SK-N-MC (cell line): ENCODE data around the gene LPIN2.

Experiments
- EZH2 ChIP-seq: fragments of 200-600 bp; sonication (generic); IDR thresholded peaks from one replicate; pipeline ENCODE4 v1.6.1; 2017; ENCODE audit warnings: antibody characterized with exemption
- FOXP2 ChIP-seq: optimal IDR thresholded peaks from 2 replicates; pipeline ENCODE3; 2011; ENCODE audit warnings: mild to moderate bottlenecking, moderate library complexity; ENCODE audit not compliant: insufficient read depth; ENCODE audit errors: extremely low read length, control extremely low read depth
- POLR2AphosphoS5 ChIP-seq: IDR thresholded peaks from 2 replicates; pipeline ENCODE4 v1.6.1; 2012; ENCODE audit warnings: mild to moderate bottlenecking, low read depth, low read length, borderline replicate concordance

DNA sequence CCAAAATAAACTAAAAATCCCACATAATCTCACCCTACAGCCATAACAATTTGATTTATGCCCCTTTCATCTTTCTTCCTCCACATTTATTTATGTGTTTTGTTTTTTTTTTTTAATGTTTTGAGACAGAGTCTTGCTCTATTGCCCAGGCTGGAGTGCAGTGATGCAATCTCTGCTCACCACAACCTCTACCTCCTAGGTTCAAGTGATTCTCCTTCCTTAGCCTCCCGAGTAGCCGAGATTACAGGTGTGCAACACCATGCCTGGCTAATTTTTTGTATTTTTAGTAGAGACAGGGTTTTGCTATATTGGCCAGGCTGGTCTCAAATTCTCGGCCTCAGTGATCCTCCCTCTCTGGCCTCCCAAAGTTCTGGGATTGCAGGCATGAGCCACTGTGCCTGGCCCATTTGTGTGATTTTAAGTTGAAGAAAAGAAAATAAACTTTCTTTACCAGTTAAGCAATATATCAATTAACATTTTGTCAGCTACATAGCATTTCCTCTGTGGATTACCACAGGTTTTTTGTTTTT lies 35.9 kb upstream of the LPIN2 start:
- no peak for TF ChIP-seq EZH2
- TF ChIP-seq POLR2AphosphoS5, result no peak
- TF ChIP-seq FOXP2, result no peak
